Raji (cell line): ENCODE measurements around the gene TRAPPC1.

ENCODE experiments used
- POLR2A ChIP-seq: IDR thresholded peaks from 2 replicates; pipeline ENCODE4 v1.6.1; 2011; ENCODE audit warnings: low read depth, low read length, control low read depth; ENCODE audit not compliant: insufficient read depth

The TRAPPC1 gene

DNA sequence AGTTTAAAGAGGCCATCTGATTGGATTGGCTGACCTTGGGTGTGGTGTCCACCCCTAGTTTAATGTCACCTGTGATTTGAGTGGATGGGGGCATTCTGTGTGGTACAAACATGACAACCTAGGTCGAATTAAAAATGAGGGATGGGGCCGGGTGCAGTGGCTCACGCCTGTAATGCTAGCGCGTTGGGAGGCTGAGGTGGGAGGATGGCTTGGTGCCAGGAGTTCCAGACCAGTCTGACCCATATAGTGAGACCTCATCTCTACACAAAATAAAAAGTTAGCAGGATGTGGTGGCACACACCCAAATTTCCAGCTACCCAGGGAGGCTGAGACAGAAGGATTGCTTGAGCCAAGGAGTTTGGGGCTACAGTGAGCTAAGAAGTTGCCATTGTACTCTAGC, 14.7 kb upstream of the TRAPPC1 start:
- TF ChIP-seq POLR2A: no peak

DNA sequence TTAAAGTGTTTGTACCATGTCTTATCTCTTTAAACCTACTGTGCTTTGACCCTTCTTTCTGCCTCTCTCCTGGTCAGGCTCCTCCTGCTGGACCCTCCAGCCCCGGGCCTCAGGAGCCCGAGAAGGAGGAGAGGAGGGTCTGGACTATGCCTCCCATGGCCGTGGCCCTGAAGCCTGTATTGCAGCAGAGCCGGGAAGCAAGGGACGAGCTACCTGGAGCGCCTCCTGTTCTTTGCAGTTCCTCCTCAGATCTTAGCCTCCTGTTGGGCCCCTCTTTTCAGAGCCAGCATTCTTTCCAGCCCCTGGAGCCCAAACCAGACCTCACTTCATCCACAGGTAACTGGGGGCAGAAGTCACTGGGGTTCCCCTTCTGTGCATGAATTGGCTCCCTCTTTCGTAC, 13.9 kb upstream of the TRAPPC1 start:
- no peak for TF ChIP-seq POLR2A

DNA sequence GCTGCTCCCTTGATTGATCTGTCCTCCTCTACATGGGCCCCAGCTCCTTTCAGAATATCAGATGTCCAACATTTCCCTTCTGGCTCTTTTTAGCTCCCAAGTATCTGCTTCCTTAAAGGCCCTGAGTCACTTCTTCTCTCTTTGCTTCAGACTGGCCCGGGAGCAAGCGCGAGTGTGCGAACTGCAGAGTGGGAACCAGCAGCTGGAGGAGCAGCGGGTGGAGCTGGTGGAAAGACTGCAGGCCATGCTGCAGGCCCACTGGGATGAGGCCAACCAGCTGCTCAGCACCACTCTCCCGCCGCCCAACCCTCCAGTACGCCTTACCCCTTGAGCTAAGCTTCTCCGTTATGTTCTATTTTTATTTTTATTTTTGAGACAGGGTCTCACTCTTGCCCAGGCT, 12.6 kb upstream of the TRAPPC1 start:
- TF ChIP-seq POLR2A: no peak

DNA sequence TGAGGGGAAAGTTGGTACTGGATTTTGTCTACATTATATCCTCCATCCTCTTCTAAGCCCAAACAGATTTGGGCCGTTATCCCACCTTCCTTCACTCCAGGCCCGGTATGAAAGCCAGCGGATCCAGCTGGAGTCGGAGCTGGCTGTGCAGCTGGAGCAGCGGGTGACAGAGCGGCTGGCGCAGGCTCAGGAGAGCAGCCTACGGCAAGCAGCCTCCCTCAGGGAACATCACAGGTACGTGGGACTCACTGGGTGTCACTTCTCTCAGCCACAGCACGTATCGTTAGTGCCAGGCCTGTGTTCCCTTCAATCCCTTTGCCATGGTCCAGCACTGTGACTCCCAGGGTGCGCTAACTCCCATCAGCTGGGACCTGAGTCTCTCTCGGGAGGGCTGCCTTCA, 11.5 kb upstream of the TRAPPC1 start:
- TF ChIP-seq POLR2A: no peak

DNA sequence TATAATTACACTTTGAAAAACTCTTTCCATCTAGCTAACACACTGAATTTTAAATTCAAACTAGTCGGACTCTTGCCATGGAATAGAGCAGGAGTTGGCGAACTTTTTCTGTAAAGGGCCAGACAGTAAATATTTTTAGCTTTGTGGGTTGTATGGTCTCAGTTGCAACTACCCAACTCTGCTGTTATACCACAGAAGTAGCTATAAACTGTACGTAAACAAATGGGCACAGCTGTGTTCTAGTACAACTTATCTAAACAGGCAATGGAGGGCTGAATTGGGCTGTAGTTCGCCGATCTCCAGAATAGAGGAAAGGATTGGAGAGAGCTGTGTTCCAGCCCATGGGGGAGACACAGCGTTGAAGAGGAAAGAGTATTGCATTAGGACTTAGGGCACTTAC, 9.0 kb upstream of the TRAPPC1 start:
- TF ChIP-seq POLR2A: no peak

DNA sequence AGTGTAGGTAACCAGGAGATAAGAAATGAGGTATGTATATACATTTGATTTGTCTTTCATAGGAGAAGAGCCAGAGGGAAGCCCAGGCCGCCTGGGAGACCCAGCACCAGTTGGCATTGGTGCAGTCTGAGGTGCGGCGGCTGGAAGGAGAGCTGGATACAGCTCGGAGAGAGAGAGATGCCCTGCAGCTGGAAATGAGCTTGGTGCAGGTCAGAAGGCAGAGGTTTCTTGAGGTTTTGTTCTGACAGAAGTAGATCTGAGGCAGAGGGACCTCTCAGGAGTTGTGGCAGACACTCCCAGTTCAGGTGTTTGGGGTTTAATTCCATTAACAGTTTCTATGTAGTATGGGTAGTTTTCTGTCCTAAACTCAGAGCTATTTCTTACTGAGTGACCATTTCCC, 8.3 kb upstream of the TRAPPC1 start:
- TF ChIP-seq POLR2A: no peak

DNA sequence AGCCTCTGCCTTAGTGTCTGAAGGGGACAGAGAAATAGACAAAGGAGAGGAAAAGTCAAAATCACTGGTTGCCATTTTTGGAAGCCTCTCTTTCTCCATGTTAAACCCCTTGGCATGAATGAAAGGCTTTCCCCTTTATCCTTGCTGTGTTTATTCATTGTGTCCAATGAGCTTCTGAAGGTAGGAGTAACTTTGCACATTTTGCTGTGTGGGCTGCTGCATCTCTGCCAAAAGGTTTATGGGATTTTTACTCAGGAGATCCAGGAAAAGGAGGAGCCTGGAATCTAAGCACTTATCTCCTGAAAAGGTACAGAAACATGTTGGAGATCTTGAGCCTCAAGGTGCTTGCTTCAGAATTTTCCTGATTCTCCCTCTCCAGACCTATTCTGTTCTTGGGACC, 4.1 kb upstream of the TRAPPC1 start:
- no peak for TF ChIP-seq POLR2A

DNA sequence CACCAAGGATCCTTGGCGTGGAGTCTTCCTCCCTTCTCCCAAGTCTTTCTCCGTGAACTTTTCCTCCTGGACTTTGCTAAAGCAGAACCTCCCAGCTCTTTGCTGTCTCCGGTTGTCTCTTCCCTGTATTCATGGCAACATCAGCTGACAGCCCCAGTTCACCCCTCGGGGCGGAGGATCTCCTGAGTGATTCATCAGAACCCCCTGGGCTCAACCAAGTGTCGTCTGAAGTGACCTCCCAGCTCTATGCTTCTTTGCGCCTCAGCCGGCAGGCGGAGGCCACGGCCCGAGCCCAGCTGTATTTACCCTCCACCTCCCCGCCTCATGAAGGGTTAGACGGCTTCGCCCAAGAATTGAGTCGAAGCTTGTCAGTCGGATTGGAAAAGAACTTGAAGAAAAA, 1.2 kb upstream of the TRAPPC1 start:
- no peak for TF ChIP-seq POLR2A

DNA sequence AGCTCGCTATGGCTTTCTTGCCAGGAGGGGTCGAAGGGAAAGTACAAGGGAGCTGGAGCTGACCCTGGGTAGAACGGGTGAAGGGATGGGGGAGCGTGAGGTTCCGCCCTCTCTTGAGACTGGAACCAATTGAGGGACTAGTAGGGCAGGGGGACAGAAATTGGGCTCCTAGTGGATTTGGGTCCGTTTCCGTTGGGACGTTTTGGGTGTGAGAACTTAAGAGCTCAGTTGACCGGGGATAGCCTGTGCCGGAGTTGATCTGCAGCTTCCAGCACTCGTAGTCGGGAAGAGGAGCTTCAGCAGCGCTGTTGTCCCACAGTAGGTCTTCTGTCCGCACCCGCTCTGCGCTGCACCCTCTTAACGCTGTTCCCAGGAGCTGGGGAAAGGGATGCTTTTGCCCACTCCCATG, 741 bp upstream of the TRAPPC1 start:
- no peak for TF ChIP-seq POLR2A

DNA sequence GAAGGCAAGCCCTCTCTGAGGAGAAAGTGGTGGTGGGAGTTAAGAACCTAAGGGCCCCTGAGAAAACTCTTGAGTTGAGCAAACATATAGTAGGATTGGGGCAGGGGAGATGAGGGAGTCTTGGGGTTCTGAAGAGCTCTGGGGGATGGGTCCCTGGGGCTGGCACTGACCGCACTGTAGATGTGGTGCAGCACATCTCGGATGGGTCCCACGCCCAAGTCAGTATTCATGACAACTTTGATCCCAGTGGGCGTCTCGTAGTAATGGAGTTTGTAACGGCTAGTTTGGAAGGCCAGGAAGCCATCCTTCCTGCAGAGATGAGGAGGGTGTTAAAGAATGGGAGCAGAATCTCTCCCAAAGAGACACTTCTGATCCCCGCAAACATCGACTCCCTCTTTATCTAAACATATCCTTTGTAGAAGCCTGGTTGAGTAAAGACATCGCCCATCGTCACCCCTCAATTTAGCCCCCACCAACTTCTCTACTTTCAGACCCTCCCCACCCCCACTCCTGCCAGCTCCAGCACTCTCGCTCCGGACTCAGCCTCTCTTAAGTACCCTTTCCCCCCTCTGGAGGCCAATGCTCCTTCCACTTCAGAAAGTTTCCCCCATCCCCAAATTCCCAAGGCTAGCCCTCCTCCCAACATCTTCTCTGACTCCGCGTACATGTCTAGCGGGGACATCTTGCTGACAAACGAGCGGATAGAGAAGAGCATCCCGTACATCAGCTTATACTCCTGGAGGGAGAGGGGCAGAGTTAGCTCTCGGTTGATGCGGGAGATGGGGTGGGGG, 710 bp downstream of the TRAPPC1 start:
- TF ChIP-seq POLR2A: no peak

DNA sequence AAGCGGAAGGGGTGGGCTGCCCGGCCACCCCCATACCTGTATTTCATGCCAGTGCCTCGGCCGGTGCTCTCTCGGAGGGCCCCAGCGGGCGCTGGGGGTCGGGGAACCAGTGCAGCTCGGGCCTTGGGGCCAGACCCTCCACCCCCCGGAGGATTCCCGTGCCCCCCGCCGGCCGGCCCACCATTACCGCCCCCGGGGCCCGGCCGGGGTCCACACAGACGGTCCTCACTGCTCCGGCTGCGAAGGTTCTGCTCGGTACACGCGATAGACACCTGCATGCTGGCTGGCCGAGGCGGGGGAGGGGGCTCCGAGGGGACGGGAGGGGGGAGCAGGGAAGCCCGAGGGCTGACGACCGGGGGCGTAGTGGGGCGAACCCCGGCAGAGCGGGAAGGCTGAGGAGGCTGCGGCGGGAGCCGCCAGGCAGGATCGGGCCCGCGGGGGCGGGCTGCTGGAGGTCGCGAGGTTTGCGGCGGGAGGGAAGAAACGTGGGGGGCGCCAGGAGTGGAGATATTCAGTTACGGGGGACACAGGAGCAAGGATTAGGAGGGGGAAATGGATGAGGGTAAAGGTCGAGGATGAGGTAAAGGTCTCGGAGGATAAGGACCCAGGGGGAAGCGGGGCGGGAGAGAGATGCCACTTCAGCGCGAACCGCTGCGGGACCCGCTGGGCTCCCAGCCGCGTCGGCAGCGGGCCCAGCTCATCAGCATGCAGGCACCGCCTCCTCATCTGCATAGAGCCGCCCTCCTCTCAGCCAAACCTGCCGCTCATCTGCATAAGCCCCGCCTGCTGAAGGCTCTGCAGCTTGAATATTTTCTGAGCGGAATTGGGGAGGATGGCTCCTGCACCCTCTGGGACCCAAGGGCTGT, 2.4 kb downstream of the TRAPPC1 start, which contains the start of gene KCNAB3:
KCNAB3 (minus strand) TSS at position 699 of the 866 bp plus-strand sequence; CDS start at position 278, 421 bp downstream.
- TF ChIP-seq POLR2A: no peak

DNA sequence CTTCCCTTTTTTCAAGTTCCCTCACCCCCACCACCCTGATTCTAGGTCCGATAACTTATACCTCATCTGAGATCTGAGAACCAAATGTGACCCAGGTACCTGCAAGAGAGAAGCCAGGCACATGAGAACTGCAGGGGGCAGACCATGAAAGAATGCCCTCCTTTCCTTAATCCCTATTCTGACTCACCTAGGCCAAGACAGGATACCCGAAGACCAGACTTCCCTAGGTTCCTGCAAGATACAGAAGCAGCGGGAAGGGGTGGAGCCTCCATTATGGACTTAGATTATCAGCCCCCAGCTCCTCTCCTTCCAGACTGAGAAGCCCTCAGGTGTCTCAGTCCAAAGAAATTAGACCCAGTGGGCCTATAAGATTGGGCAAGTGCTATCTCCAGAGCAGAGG, 4.2 kb downstream of the TRAPPC1 start:
- TF ChIP-seq POLR2A: no peak

DNA sequence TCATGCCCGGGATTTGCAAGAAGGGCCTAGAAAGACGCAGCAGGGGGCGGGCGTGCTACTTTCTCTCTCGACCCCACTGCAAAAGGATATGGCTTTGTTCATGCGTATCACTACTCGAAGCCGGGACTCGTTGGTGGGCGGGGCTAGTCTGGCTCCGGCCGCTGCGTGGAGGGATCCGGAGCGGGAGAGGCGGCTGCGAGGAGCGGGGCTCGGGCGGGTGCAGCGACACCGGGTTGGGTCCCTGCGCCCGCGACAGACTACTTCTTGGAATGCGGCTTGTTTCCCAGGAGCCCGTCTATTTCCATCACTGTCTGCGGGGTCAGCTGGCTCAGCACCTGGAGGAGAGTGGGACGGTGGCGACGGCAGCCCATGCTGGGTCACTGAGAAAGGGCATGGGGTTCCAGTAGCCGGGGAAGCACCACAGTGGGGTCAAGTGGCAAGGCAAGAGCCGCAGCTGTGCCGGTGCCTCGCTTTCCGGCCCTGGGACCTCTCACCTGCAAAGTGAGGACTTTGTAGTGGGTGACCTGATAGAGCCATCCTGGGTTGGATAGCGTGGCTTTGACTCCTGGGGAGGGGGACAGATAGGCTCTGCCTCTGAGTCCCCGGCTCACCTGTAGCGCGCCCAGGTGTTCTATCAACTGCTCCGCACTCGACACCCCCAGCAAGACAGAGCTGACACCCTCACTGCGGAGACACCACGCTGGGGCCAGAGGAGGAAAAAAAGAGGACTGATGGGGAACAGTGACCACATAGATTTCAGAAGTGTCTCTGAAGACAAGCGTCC, 8.7 kb downstream of the TRAPPC1 start:
- TF ChIP-seq POLR2A: no peak

DNA sequence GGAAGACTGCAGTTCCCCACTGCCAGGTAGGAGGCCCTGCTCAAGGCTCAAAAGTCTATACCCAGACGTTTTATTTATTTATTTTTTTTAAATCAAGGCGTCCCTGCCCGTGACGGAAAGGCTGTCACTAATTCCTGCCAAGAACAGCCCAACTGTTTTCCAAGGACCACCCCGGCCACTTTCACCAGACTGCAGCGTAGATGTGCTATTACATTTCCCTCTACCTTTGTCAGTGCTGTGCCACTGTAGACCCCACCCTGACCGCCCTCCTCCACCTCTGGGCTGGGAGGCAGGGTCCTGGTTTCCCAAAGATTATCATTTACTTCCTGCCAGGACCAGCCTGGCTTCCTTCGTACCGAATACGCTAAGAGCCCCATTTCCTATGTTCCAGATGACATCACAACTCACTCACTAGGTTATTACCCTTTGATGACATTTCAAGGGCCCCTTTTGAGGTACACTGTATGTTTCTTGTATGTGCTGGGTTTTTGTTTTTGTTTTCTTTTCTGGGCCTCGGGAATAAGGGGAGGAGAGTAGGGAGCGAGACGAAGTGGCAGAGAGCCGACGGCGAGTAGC, 9.4 kb downstream of the TRAPPC1 start:
- TF ChIP-seq POLR2A: no peak

DNA sequence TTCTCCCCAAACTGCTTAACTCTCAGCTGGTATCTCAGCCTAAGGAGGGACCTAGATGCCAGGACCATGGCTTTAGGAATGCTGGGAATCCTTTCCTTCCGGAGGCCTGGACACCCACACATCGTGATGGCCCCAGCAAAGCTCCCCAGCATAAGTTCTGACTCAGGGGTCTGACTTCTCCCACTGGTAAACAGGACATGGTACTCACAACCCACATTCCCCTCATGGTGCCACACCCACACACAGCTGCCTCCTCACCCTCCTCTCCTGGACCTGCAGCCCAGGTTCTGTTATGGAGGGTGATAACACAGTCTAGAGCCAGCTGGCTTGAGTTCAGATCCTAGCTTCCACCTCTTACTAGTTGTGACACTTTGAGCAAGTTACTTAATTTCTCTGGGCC, 14.9 kb downstream of the TRAPPC1 start:
- TF ChIP-seq POLR2A: no peak

DNA sequence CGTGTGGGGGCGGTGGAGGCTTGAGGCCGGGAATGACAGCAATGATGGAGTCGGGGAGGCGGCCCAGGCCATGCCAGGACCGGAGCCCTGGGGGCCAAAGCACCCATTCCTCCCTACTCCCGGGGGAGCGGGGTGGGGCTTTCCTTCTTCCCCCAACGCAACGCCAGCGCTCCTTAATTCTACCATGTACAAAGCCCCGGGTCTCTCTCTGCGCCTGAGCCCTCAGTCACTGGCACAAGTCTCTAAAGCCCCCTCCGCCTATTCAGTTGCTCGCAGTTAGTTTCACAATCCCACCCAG, 15.4 kb downstream of the TRAPPC1 start:
- no peak for TF ChIP-seq POLR2A
